HuH-7.5 (cell line): Measurements from ENCODE around the gene SRRM4.

ENCODE experiments used
- DNase-seq: peaks from one replicate; pipeline ENCODE4 v3.0.0; 2011; ENCODE audit warnings: low spot score

SRRM4 gene

DNA sequence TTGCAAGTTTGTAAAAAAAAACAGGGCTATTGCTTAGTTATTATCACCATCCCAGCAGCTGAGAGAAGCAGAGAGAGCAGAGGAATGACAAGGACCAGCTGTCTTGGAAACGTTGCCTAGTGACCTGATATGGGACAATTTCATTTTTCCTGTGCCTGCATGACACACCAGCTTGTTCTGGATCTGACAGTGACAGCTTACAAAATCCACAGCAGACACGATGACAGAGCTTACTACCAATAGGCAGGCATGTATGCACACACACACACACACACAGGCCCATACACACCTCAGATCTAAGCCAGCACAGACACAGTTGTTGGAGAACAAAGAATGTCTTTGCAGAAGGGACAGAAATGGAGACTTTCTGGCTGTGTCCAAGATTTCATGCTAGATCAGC is 222.8 kb downstream of the SRRM4 start:
- DNase-seq = no peak

DNA sequence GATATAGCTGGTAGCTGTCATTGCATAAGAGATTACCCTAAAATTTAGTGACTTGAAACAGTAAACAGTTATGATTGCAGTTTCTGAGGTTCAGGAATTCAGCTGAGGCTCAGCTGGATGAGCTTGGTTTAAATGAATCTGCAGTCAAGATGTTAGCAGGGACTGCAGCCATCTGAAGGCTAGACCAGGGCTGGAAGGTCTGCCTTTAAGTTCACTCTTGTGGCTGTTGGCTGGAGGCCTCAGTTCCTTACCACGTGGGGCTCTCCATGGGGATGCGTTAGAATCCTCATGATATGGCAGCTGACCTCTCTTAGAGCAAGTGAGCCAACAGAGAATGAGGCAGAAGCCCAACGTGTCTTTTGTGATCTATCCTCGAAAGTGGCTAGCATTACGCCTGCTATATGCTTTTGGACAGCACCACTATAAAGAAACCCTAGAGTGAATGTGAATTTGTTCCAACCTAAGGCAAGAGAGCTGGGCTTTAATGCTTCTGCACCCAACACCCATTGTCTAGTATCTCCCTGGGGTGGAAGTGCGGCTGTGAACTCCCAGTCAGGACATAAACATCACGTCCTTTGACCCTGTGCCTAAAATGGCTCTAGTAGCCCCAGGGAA is 223.4 kb downstream of the SRRM4 start:
- DNase-seq = no peak

DNA sequence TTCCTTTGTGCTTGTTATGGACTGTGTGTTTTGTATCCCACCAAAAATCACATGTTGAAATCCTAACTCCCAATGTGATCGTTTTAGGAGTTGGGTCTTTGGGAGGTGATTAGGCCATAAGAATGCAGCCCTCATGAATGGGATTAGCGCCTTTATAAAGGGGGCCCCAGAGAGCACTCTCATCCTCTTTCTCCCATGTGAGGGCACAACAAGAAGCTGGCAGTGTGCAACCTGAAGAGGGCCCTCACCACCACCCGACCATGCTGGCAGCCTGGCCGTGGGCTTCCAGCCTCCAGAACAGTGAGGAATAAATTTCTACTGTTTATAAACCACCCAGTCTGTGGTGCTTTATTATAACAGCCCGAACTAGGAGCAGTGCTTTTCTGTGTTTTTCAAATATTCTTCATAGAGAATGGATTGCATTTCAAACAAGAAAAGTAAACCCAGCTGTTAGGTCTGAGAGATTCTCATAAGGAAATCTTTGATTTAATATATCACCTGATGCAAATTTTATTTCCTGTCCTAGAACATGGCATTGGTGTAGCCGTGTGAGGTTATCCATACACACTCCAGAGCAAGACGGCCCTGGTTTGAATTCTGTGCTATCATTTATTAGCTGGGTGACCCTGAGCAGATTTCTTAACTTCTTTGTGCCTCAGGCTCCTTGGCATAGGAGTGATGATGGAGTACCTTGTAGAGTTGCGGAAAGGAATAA is 225.2 kb downstream of the SRRM4 start:
- DNase-seq = no peak

DNA sequence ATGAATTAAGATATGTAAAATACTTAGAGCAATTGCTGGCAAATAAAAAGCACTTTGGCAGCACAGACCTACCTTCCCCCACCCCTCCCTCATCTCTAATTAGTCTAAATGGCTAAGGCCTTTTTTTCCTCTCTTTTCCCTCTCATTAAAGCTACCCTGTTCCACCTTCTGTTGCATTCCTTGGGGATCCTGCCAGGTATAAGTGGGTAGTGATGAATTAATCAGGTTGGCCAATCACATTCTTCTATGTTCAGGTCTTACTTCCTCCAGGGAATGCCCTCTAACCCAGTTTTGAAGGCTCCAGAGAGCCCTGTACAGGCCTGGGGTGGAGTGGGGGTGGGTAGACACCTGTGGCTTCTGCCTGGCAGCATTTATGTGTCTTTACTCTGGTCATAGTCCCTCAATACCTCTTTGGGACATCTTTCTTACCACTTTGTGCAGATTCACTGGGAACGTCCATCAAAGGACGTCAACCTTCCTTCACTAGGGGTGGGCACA is 225.8 kb downstream of the SRRM4 start:
- DNase-seq = no peak

DNA sequence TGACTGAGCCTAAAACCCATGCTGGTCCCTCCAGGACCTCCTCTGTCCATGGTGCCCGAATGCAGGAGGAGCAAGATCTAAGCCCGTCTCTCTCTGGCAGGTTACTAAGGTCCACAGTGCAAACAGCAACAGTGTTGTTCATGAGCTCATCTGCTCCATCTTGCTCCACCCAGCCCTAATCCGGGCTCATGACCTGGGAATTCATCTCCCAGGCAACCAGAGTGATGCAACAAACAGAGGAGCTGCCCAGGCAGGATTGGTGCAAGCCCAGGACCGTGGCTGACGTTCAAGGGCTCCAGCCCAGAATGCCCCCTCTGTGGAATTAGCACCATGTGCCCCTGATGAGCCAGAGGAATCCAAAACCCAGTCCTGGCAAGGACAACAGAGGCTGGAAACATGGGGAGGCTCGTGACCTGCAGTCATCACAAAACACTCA is 227.3 kb downstream of the SRRM4 start:
- no peak for DNase-seq

DNA sequence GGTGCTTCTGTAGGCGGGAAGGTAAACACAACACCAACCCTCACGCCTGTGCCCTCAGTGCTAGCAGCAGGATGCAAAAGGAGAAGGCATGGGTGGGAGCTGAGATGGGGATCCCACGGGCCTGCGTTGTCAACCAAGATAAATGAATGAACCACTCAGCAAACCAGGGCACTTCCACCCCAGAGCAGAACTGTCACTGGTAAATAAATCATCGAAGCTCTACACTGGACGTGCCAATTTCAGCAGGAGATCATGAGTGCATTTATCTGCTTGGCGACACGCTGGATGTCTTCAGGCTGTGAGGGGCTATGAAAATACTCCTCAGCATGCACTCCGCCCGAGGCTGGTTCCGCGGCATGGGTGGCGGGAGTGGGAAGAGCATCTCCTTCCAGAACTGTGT is 230.5 kb downstream of the SRRM4 start:
- DNase-seq = no peak
